WI38 (cell line): ENCODE results near the gene ANKRD11.
"Not testable (repeated sequence)": the region's sequence is repeated elsewhere in the genome, so short reads cannot be mapped to it uniquely, and the experiment has no call there.

Experiments
- H3K4me3 ChIP-seq: 2 replicates; pipeline ENCODE4 v1.5.1; 2011; ENCODE audit warnings: low read depth, mild to moderate bottlenecking, control low read depth, low read length
- TF ChIP-seq, protein P1 (sequence below): IDR thresholded peaks from 2 replicates; pipeline ENCODE4 v1.5.1; 2012; ENCODE audit warnings: low read depth, mild to moderate bottlenecking, control low read depth, low read length

ANKRD11 gene

DNA sequence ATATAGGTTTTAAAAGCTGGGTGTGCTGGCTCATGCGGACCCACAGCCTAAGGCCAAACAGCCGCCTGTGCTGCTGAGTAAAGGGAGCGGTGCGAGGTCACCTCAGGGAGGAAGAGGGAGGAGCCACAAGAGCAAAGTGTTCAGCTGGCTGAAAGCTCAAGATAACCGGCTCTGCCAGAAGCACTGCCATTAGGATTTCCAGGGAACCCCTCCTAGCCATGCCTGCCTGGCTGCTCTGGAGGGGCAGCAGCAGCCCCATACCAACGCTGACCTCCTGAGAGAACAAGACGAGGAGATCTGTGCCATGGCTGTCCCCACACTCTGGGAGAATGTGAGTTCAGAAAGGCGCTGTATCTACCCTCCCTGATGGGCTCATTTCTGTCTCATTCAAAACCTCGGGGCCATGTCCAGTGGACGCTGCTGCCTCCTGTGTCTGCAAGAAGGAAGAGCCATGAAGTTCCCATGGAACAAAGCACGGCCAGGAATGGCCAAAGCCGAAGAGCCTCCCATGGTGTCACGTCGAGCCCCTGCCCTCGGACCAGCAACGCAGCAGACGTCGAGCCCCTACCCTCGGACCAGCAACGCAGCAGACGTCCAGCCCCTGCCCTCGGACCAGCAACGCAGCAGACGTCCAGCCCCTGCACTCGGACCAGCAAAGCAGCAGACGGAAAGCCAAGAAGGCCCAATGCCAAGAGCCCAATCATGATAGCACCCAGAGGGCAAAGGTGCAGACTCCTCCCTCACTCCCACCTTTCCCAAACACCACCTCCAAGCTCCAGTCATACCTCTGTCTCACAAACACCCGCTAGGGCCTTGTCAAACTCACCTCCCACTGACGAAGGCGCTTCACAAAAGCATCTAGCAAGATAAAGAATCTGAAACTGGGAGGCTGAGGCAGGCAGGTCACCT, 107.0 kb downstream of the ANKRD11 start:
- TF ChIP-seq, protein P1, sequence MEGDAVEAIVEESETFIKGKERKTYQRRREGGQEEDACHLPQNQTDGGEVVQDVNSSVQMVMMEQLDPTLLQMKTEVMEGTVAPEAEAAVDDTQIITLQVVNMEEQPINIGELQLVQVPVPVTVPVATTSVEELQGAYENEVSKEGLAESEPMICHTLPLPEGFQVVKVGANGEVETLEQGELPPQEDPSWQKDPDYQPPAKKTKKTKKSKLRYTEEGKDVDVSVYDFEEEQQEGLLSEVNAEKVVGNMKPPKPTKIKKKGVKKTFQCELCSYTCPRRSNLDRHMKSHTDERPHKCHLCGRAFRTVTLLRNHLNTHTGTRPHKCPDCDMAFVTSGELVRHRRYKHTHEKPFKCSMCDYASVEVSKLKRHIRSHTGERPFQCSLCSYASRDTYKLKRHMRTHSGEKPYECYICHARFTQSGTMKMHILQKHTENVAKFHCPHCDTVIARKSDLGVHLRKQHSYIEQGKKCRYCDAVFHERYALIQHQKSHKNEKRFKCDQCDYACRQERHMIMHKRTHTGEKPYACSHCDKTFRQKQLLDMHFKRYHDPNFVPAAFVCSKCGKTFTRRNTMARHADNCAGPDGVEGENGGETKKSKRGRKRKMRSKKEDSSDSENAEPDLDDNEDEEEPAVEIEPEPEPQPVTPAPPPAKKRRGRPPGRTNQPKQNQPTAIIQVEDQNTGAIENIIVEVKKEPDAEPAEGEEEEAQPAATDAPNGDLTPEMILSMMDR: no peak
- H3K4me3 ChIP-seq: no peak overlapping the region

DNA sequence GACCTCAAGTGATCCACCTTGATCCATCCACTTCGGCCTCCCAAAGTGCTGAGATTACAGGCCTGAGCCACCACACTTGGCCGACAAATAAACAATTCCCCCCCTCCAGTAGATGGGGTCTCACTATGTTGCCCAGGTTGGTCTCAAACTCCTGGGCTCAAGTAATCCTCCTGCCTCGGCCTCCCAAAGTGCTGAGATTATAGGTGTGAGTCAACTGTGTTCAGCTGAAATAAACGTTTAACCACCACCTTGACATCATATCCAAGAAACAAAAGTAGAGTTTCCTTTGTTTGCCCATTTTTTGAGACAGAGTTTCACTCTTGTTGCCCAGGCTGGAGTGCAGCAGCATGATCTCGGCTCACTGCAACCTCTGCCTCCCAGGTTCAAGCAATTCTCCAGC, 107.8 kb downstream of the ANKRD11 start:
- H3K4me3 ChIP-seq: not testable (repeated sequence)

GRCh38 chr16:89381788-89382187, 108.6 kb downstream of the ANKRD11 start:
- TF ChIP-seq, protein P1: no peak
- H3K4me3 ChIP-seq: no peak overlapping the region

GRCh38 chr16:89380681-89381080, 109.7 kb downstream of the ANKRD11 start:
- TF ChIP-seq, protein P1: no peak
- H3K4me3 ChIP-seq: no peak overlapping the region

- H3K4me3 ChIP-seq: no peak overlapping the region
- TF ChIP-seq, protein P1: no peak
Observed at GRCh38 chr16:89378947-89379771, 111.2 kb downstream of the ANKRD11 start.

DNA sequence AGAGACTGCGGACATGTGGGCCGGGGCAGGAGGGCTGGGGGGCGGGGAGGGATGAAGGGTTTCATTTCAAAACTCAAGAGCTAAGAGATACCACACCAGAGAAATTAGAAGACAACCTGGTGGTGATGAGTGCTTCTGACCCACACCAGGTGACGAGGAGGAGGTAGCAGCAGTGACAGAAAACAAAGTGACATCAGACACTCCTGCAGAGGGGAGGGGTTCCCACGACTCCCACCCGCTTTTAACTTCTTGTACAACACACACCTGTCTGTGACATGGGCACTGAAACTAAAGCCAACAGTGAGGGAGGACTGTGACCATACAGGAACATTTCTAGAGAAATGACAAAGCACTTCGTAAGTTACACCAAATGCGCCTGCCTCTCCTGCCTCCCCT, 112.9 kb downstream of the ANKRD11 start:
- no peak overlapping the region for H3K4me3 ChIP-seq
- TF ChIP-seq, protein P1: no peak

DNA sequence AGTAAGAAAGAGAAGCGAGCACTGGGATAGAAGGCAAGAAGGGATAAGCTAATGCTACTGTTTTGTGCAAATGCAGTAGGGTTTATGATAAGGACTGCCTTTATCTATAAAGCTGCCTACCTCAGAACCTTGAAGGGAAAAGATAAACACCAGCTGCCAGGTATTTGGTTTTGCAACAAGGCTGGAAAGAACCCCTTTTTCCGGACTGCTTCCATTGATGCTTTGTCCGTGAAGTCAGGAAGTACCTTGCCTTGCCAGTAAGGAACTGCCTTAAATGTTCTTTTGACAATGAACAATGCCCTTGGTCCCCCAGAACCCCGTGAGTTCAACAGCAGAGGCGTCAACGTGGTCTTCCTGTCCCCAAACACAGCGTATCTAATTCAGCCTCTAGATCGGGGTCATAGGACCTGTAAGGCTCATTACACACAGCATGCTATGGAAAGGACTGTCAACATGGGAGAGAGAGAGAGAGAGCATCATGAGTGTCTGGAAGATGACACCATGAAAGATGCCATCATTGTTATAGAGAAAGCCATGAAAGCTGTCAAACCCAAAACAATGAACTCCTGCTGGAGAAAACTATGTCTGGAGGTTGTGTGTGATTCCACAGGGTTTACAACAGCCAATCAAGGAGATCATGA, 113.4 kb downstream of the ANKRD11 start:
- no peak overlapping the region for H3K4me3 ChIP-seq
- TF ChIP-seq, protein P1: no peak
